Midbrain (tissue), 1 donor: ENCODE measurements around the gene UAP1.
A peak's percentile ranks its signal among the peaks of the same experiment; 100 is the strongest.

Experiments used
- DNase-seq: peaks from one replicate; lab custom pipeline; 2025; lab: John Stamatoyannopoulos, UW

UAP1 gene

DNA sequence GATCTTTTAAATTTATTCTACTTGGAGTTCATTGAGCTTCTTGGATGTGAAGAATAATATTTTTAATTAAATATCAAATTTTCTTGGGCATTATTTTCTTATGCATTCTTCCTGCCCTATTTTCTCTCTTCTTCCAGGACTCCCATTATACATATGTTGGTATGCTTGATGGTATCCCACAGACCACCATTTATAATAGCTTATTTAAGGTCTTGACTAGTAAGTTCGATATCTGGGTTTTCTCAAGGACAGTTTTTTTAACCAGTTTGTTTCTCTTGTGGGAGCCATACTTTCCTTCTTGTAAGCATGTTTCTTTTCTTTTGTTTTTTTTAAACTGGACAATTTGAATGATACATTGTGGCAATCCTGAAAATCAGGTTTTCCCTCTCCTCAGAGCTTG lies 55.3 kb downstream of the UAP1 start:
- no peak for DNase-seq

DNA sequence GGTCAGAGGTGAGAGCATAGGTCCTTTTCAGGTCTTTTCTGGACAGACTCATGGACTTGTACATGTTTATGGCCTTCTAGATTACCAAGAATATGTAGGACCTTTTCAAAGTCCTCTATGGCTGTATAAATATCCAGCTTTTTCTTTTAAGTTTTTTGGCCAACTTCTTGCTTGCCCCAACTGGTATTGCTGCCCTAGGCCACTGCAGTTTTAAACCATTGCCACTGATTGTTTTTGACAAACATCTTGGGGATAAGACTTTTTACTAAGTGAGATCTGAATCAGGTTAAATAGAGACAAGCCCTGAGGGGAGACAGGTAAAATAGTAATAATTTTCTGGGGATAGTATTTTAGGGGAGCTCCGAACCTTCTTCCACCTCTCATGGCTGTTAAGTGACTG lies 56.0 kb downstream of the UAP1 start:
- DNase-seq, result no peak

- no peak for DNase-seq
Observed at GRCh38 chr1:162619076-162619475, 57.6 kb downstream of the UAP1 start.

DNA sequence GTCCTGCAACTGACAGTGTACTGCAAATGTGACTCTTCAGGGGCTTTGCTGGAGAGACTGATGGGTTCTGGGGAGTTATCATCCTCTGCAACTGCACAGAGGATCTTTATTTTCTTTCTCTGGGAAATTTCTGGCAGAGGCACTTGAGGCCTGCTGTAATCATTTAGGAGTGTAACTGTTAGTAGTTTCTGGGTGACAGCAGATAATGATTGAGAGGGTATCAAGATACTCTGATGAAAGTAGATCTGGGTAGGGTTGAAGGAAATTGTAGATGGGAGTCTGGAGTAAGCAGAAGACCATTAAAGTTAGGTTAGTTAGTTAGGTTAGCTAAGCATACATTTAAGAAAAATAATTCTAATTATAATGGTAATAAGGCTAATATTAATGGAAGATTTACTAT lies 59.7 kb downstream of the UAP1 start:
- no peak for DNase-seq

DNA sequence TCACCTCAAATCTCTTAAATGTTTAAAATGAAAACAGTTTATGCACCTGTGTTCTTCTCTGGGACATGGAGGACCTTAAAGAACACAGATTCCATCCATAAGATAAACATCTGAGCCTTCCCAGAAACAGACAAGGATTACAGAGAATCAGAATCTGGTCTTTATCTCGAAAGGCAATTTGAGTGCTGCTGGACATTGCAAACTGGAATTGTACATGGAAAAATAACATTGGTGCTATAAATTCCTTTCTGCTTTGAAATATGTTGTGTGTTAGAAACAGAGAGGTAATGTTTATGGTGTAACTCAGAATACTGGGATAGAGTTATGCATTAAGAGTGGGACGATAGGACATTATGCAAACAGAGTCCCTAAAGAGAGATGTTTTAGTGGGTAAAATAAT lies 64.2 kb downstream of the UAP1 start:
- DNase-seq, result no peak

- DNase-seq, result no peak
Observed at GRCh38 chr1:162626094-162626493, 64.6 kb downstream of the UAP1 start.

GRCh38 chr1:162626761-162627160 lies 65.2 kb downstream of the UAP1 start:
- DNase-seq, result no peak

GRCh38 chr1:162627662-162628296 lies 66.3 kb downstream of the UAP1 start:
- DNase-seq, result no peak

DNA sequence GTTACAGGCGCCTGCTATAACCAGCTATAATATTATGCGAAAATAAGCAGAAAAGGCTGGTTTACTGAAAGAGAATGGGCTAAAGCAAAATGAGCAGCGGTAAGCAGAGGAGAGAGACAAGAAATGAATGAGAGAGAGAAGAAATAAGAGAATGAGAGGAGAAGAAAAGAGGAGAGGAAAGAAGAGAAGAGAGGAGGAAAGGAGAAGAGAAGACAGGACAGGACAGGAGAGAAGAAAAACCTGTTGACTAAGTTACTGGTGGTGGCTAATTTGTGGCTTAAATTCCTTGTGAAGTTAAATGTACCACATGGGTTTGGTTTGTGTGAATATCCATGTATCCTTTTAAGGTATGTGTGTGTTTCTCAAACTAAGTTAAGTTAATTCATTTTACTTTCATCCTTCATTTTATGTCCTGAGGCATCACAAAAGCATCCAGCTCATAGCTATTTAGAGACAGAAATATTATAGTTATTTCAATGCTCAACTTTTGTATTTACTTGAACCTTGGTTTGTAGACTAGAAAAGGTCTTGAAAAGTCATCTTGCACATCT lies 67.6 kb downstream of the UAP1 start:
- DNase-seq, result no peak

GRCh38 chr1:162629651-162630050 lies 68.1 kb downstream of the UAP1 start:
- DNase-seq, result no peak

DNA sequence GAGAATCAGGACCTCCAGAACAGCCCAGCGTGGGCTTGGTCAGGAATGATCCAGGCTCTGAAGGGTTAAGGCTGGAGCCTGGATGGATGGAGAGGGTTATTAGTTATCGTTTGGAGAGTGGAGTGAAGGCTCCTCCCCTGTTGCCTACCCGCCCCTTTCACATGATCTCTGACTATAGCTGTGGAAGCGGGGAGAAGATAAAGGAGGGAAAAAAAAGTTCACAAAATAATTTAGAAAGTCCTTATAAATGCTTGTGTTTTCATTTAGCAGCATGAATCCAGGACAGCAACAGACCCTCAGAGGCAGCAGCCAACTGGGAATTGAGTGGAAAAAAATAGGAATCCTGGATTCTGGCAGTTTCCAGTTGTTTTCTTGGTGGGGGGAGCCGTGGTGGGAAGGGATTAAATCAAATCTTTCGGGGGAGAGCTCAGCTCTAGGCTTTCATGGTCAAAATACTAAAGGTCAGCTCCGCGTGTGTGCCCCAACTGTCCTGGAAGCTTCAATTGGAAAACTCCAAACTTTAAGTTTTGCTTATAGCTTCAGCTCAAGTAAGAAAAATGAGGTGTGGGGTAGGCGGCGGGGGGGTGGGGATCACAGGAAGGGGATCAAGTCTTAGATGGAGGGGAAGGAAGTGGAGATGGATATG lies 70.1 kb downstream of the UAP1 start:
- DNase-seq, result no peak

DNA sequence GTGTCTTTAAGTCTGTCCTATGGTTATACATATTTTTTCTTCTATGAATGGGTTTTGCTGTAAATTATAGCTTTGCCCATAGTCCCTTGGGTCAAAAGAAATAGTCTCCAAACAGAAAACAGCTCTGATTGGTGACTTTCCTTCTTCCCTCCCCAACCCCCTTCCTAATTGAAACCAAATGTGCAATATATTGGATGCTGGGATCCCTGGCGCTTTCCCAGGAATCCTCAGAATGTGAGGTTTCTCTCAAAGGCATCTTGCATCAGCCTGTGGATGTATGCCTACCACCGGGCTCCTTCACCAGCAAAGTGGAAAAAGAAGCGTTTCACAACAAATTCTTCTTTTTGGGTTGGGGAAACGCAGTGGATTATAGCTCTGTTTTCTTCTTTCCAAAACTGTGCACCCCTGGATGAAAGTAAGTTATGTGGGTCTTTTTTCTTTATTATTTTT lies 70.7 kb downstream of the UAP1 start, which contains the start of gene DDR2:
TSS of gene DDR2 (plus strand) at position 248 of the 450 bp plus-strand sequence. CDS start 86,600 bp downstream, outside the sequence.
- DNase-seq, result peak; percentile 24

- no peak for DNase-seq
Observed at GRCh38 chr1:162632698-162633080, 71.2 kb downstream of the UAP1 start.

DNA sequence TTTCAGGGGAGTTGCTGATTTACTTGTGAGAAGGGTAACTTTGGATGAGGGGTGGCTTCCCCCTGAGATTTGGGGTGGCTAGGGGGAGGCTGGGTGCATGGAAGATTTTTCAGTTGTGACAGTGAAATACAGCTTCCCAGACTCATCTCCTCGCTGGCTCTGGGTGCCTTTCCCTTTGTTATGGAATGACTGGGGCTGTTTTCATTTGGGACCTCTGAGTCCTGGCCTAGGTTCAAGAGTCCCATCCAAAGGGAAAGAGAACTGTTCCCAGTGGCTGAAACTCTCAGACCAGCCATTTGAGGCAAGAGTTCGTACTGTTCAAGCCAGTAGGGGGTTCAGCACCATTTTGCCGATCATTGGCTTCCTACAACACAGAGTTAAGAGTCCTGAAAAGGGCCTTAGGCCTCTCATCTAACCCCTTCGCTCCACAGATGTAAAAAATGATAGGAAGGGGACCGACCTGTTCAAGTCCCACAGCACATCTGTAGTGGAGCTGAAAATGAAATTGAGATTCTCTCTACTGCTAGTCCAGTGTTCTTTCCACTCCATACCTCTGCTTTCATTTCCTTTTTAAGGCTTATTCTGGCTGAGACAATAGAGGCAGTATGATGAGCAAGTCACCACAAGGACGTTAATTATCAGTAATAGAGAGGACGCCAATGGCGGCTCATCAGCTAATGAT lies 71.7 kb downstream of the UAP1 start:
- DNase-seq, result no peak

- DNase-seq, result no peak
Observed at GRCh38 chr1:162635418-162635817, 73.9 kb downstream of the UAP1 start.

- no peak for DNase-seq
Observed at GRCh38 chr1:162639718-162640117, 78.2 kb downstream of the UAP1 start.

DNA sequence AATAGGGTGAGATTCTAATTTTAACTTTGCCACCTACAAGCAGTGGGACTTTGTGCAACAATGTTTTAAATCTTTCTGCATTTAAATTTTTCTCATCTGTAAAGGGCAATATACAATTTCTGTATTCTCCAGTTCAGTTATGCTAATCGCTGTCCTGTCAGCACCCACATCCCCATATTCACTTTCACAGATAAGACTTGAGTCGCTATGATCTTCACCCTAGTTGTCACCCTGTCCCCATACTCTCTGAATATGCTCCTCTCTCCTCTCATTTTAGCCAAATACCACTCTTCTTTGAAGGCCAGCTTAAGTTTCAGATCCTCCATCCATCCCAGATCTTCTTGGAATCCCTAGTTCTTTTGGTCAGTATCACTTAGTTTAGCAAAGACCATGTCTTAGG lies 79.6 kb downstream of the UAP1 start:
- no peak for DNase-seq

DNA sequence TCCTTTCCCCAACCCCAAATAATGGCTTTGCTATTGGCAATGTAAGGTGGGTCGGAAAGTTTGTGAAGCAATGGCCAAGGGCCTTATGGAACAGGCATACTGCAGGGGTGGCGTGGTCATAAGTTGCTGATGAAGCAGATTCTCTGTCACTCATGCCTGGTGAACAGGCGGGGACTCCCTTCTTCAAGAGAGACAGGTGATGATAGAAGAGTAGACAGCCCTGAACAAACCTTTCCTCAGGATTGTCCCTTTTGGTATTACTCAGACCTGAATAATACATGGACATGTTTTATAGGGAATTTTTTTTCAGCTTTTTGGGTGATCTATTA lies 83.4 kb downstream of the UAP1 start:
- no peak for DNase-seq

DNA sequence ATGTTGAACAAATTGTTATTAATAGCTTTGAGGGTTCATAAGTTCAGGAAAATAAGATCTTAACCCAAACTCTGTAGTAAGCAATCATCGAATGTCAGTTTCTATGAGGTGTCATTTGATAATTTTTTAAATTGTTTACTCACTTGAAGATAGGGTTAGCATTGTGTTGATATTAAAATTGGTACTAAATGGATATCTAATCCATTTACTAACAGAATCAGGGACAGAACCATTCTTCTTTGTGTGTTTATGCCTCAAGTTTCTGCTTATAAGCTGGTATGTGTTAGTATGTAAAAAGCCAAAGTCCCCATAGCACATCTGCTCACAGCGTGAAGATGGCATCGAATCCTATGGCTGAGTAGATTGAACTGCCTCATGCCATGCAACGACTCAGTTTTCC lies 84.1 kb downstream of the UAP1 start:
- DNase-seq, result no peak

DNA sequence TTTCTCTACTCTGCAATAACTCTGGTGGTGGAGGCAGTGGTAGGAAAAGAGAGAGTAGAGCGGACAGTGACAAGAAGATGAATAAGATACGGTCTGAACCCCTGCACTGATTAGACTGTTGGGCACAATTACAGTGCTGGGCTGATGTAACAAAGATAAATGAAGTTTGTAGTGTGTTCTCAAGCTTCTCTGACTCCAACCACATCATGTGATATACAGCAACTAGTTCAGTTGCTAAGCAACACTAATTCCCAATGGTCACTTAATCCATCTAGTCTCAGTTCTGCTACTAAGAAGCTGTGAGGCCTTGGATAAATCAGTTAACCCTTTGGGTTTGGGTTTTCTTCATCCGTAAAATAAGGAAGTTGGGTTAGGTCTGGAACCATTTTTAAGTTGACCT lies 88.1 kb downstream of the UAP1 start:
- DNase-seq, result no peak
